Fibroblast of skin of left biceps (primary cell): Measurements from ENCODE around the gene PARP8.
"Not testable (repeated sequence)": the region's sequence is repeated elsewhere in the genome, so short reads cannot be mapped to it uniquely, and the experiment has no call there.

Source experiments
- DNase-seq, 2 experiments: peaks; one replicate each; pipeline ENCODE4 v3.0.0-alpha.2; 2013; ENCODE audit warnings: low read depth in 2 of 2

The PARP8 gene

GRCh38 chr5:50666261-50667022 lies at the start of gene PARP8:
TSS of gene PARP8 (plus strand) at chr5:50666637. CDS start at chr5:50667096, 459 bp downstream.
- DNase-seq: no peak

GRCh38 chr5:50623666-50624065 lies 42.8 kb upstream of the PARP8 start:
- DNase-seq: no peak

- not testable (repeated sequence) for DNase-seq
These were observed 31.6 kb upstream of the PARP8 start for GRCh38 chr5:50634866-50635265.

GRCh38 chr5:50637576-50637975 lies 28.9 kb upstream of the PARP8 start:
- not testable (repeated sequence) for DNase-seq

- DNase-seq: no peak
These were observed 19.8 kb upstream of the PARP8 start for GRCh38 chr5:50646591-50646990.

- no peak for DNase-seq
These were observed 18.7 kb upstream of the PARP8 start for GRCh38 chr5:50647726-50648125.

- DNase-seq: no peak
These were observed 12.5 kb upstream of the PARP8 start for GRCh38 chr5:50653946-50654345.

- no peak for DNase-seq
These were observed 11.2 kb upstream of the PARP8 start for GRCh38 chr5:50655067-50655809.

GRCh38 chr5:50655810-50656205 lies 10.6 kb upstream of the PARP8 start:
- DNase-seq: no peak

GRCh38 chr5:50657044-50657443 lies 9.4 kb upstream of the PARP8 start:
- DNase-seq: no peak

GRCh38 chr5:50658246-50658645 lies 8.2 kb upstream of the PARP8 start:
- DNase-seq: no peak

- no peak for DNase-seq
These were observed 2.8 kb upstream of the PARP8 start for GRCh38 chr5:50663636-50664035.

GRCh38 chr5:50665091-50665490 lies 1.3 kb upstream of the PARP8 start:
- no peak for DNase-seq

GRCh38 chr5:50665761-50666202 lies 655 bp upstream of the PARP8 start:
- DNase-seq: not testable (repeated sequence)

- DNase-seq: no peak
These were observed 701 bp downstream of the PARP8 start for GRCh38 chr5:50667023-50667652.

- no peak for DNase-seq
These were observed 1.5 kb downstream of the PARP8 start for GRCh38 chr5:50667653-50668595.

GRCh38 chr5:50668636-50669035 lies 2.2 kb downstream of the PARP8 start:
- DNase-seq: not testable (repeated sequence)

- no peak for DNase-seq
These were observed 6.2 kb downstream of the PARP8 start for GRCh38 chr5:50672663-50673062.

- DNase-seq: not testable (repeated sequence)
These were observed 7.0 kb downstream of the PARP8 start for GRCh38 chr5:50673444-50673843.

- no peak for DNase-seq
These were observed 8.9 kb downstream of the PARP8 start for GRCh38 chr5:50675385-50675784.

- DNase-seq: not testable (repeated sequence)
These were observed 13.1 kb downstream of the PARP8 start for GRCh38 chr5:50679554-50679953.
